Measurements from ENCODE around the gene OR56A3.

The OR56A3 gene

GRCh38 chr11:5973530-5973929, 31.5 kb downstream of the OR56A3 start:
- no peak for DNase-seq (ENCODE audit: low read depth in 2 of 2)

- no peak for DNase-seq (ENCODE audit: low read depth in 2 of 2)
Observed at GRCh38 chr11:5983443-5983842, 41.4 kb downstream of the OR56A3 start.

GRCh38 chr11:5986885-5987284, 44.8 kb downstream of the OR56A3 start, which contains the start of gene OR52L1:
Gene OR52L1, minus strand, starts transcription at chr11:5986985. Its CDS starts 55 bp downstream, at chr11:5986930.
- no peak for DNase-seq (ENCODE audit: low read depth in 2 of 2)

GRCh38 chr11:5989203-5989602, 47.2 kb downstream of the OR56A3 start:
- DNase-seq (ENCODE audit: low read depth in 2 of 2) = no peak

- DNase-seq (ENCODE audit: low read depth in 2 of 2) = no peak
Observed at GRCh38 chr11:5992150-5992549, 50.1 kb downstream of the OR56A3 start.

GRCh38 chr11:5992604-5993251, 50.7 kb downstream of the OR56A3 start:
- DNase-seq (ENCODE audit: low read depth in 2 of 2) = no peak

GRCh38 chr11:5994791-5995190, 52.7 kb downstream of the OR56A3 start:
- DNase-seq (ENCODE audit: low read depth in 2 of 2) = no peak
